ENCODE measurements around the gene MMP11.
A peak's percentile ranks its signal among the peaks of the same experiment; 100 is the strongest.

MMP11 gene

GRCh38 chr22:23760056-23760455 lies 12.6 kb upstream of the MMP11 start:
- no peak for DNase-seq

- DNase-seq: peak; percentile 32
Measured at GRCh38 chr22:23762842-23763578, 9.6 kb upstream of the MMP11 start, which contains the start of gene C22orf15. C22orf15 (plus strand) TSS chr22:23762990; CDS start chr22:23763307, 317 bp downstream.

GRCh38 chr22:23763579-23763945 lies 9.1 kb upstream of the MMP11 start:
- DNase-seq: no peak

GRCh38 chr22:23763954-23764353 lies 8.7 kb upstream of the MMP11 start:
- no peak for DNase-seq

GRCh38 chr22:23764899-23765881 lies 7.5 kb upstream of the MMP11 start:
- DNase-seq: no peak

GRCh38 chr22:23767303-23767672 lies 5.4 kb upstream of the MMP11 start:
- DNase-seq: no peak

- peak; percentile 90 for DNase-seq
Measured at GRCh38 chr22:23767673-23768548, 4.7 kb upstream of the MMP11 start, which contains the start of gene CHCHD10. CHCHD10 (minus strand) TSS chr22:23767972; CDS start chr22:23767874, 98 bp downstream.

GRCh38 chr22:23769321-23769965 lies 3.2 kb upstream of the MMP11 start:
- no peak for DNase-seq

GRCh38 chr22:23772315-23772648 lies 367 bp upstream of the MMP11 start:
- DNase-seq: no peak

DNA sequence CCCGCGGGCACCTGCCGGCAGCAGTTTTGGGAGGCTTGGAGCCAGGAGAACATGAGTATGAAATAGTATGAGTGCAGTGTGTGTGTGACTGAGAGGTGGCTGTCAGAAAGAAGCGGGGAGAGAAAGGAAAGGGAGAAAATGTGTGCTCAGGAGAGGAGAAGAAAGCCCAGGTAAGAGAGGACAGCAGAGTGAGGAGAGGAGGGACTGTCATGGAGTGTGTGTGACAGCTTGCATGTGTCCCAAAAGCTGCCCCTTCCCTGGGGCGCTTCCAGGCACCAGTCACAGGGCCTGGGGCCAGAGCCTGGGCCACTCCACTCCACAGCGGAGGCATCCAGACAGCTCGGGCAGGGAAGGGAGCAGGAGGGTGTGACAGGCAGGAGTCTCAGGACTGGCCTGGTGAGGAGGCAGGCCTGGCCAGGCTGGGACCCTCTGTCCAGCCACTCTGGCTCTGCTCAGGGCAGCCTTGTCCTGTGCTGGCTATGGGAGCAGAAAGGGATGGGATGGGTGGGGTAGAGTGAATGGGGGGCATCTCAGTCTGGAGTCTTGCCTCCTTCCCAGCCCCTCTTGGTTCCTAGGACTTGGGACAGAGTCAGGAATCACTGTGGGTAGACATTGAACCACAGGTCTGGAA lies 949 bp downstream of the MMP11 start:
- DNase-seq: no peak

- DNase-seq: no peak
Measured at GRCh38 chr22:23774114-23774921, 1.7 kb downstream of the MMP11 start.

GRCh38 chr22:23774922-23775436 lies 2.3 kb downstream of the MMP11 start:
- no peak for DNase-seq

GRCh38 chr22:23775779-23776375 lies 3.2 kb downstream of the MMP11 start:
- no peak for DNase-seq

DNA sequence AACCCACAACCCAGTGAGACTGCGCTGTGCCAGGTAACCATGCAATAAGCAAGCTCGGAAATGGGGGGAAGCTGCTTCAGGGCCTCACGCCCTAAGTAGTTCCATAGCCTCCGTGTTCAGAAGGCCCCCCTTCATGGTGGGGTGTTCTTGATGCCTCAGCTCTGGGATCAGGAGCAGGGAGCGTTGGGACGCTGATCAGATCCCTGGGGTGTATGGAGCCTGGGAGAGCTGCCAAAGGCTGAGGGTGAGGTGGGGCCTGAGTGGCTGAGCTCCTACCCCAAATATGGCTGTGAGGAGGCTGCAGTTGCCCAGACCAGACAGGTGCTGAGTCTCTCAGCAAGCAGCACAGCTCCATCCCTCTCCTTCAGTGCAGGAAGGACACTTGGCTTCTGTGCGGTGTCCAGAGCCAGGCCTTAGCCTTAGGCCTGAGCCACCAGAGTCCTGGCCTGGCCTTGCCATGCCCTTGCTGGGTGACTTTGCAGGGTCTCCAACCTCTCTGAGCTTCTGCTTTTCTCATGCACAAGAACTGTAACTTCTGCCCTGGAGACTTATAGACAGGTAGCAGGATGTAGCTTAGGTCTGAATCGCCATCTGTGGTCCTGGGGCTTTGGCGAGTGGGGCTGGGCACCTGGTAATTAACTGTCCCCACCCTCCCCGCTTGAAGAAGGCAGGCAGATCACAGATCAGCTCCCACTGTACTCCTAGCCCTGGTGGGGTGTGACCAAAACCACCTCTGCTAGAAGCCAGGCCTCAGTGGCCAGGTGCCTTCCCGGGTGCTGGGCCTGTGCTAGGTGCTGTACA lies 5.3 kb downstream of the MMP11 start:
- DNase-seq: no peak

- no peak for DNase-seq
Measured at GRCh38 chr22:23778577-23778900, 5.9 kb downstream of the MMP11 start.

GRCh38 chr22:23779083-23779482 lies 6.4 kb downstream of the MMP11 start:
- DNase-seq: no peak

DNA sequence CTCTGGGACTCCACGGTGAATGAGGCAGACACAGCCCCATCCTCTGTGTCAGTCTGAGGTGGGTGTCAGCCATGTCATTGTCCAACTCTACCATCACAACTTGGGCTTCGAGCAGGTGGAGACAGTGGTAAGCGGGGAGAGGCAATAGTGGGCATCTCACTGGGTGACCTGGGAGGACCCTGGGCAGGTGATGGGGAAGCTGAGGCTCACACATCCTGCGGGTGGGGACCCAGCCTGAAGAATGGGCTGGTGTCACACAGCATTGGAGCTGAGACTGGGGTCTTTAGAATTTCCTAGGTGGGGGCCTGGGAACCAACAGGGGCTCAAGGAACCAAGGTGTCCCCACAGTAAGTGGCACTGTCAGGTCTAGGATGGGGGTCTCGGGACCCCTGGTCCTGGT lies 7.1 kb downstream of the MMP11 start:
- no peak for DNase-seq

DNA sequence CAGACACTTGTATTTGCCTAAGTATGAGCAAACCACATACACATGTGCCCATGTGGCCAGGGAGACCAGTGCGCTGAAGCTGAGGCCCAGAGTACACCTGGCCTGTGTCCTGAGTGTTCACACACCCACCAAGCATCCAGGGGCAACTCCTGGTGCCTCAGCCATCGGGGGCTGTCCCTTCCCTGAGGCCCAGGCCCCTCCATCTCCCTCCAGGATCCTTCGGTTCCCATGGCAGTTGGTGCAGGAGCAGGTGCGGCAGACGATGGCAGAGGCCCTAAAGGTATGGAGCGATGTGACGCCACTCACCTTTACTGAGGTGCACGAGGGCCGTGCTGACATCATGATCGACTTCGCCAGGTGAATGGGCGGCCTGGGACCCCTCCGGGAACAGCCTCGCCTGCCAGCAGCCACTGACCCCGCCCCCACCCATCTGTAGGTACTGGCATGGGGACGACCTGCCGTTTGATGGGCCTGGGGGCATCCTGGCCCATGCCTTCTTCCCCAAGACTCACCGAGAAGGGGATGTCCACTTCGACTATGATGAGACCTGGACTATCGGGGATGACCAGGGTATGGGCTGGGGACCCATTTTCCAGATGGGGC lies 7.6 kb downstream of the MMP11 start:
- DNase-seq: no peak

- DNase-seq: no peak
Measured at GRCh38 chr22:23781065-23781464, 8.4 kb downstream of the MMP11 start.
